ENCODE measurements around the gene ALG12.

ALG12 gene

DNA sequence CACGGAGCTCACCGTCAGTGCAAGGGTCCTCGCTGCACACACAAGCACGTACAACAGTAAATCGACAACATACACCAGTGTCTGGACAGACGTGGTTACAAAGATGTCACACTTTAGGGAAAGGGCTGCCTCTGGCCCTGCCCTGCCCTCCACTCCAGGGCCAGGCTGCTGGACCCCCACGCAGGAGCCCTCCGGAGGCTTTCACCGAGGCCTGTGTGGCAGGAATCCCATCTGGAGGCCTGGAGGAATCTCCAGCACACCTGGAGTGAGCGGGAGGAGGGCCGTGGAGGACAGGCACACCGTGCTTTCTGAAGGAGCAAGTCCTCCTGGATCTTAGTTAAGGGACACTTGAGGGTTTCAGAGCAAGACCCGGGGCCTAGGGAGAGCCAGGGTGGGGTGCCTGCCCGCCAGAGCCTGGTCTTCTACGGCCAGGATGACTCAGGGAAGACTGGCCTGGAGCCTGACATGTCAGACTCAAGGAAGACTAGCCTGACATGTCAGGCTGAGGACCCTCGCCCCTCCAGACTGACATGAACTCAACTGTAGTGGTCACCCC lies 40.2 kb upstream of the ALG12 start:
- DNase-seq (ENCODE audit: low read depth in 4 of 4, low spot score in 1 of 4), result no peak

DNA sequence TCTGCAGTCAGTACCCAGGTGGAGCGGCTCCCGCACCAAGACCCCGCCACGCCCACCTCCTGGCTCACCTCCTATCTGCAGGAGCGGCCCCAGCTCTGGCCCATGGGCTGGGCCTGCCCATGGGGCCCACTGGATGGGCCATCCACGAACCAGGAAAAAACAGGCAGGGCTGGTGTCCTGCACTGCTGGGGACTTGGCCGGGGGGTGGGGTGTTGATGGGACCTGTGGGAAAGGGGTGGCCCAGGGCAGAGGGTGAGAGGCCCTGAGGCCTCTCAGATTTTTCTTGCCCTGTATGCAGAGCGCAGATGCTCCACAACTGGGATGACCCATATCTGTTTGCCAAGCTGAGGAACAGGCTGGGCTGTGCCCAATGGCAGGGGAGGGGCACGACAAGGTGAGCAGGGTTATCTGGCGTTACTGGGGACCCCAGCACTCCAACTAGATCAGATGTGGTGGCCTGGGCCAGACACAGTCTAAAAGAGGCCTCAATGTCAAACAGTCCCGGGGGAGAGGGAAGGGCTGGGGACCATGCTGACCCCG lies 39.7 kb upstream of the ALG12 start:
- no peak for DNase-seq (ENCODE audit: low read depth in 4 of 4, low spot score in 1 of 4)

DNA sequence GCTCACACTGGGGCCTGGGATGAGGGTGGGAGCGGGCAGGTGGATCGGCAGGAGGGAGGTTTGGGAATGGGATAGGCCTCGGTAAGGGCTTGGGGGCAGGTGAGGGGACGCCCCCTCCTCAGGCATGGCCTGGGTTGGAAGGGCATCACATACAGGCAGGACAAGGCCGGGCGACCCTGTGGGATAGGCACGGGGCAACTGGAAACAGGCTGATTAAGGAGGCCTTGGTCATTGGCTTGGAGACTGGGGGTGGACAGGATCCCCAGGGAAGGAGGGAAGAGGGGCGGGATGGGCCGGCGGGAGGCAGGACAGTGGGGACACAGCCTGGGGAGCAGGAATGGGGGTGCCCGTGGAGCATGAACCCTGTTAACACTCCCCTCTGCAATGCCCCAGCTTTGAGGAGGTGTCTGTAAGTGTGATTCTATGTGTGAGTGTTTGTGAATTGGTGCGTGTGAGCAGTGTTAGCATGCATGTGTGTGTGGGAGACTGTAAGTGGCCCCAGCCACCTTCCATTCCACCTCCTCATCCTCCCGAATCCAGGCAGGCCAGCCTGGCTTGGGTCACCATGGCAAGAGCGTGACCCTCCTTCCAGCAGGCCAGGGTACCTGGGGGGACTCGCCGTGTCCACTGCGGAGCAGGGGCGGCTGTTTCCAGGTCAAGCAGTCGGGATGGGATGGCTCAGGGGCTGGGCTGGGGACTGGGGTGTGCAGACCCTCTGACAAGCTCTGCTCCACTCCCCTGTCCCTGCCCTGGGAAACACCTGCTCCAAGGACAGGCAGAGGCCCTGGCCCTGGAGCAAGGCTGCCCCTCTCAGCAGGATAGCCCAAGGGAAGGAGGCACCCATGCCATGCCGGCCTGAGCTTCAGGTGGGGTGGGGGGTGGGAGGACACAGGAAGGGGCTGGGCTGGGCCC lies 38.9 kb upstream of the ALG12 start:
- DNase-seq (ENCODE audit: low read depth in 4 of 4, low spot score in 1 of 4), result no peak

DNA sequence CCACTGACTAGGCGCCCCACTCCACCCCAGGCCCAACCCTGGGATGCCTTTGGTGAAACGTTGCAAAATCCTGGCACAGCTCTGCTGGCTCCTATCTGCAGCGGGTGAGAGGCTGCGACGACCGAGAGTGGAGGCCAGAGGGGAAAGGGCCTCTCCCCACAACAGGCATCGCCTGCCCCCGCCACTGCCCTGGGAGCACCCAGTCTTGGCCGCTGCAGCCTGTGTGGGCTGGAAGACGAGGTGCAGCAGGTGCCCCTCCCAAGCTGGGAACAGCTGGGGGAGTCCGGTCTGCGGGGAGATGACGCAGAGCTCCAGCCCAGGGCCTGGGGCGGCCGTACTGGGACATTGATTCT lies 38.2 kb upstream of the ALG12 start:
- DNase-seq (ENCODE audit: low read depth in 4 of 4, low spot score in 1 of 4), result no peak

DNA sequence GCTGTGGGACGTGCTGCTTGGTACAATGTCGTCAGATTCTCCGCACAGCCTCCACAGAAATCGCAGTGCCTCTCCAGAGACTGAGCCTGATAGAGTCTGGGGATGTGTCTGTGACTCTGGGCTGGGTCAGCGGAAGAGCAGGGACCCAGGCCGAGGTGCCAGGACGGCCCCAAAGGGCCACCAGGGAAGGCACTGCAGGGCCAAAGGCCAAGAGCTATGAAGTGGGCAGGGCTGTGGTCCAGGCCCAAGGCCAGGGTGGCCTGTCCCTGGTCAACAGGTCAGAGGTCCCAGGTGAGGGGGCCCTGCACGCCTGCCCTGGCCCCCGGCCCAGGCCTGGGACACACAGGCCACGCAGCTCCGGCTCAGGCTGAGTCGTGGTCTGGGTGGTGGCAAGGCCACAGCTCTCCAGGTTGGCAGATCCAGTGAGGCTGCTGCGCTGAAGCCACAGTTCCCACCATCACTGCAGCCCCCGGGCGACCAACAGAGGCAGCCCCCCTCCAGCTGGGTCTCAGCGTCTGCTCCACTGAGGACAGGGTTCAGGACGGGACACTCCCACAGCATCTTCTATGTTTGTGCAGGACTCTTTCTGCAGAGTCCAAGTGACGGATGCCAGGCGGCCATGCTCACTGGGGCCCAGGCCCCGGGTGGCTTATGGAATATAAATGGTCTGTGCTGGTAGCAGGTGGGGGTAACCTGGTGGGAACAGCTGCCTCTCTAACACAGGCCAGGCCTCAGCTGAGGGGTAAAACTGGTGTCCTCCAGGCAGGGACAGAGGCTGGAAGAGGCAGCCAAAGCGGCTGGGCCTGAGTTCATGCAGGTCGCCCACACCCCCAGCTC lies 37.6 kb upstream of the ALG12 start:
- no peak for DNase-seq (ENCODE audit: low read depth in 4 of 4, low spot score in 1 of 4)

DNA sequence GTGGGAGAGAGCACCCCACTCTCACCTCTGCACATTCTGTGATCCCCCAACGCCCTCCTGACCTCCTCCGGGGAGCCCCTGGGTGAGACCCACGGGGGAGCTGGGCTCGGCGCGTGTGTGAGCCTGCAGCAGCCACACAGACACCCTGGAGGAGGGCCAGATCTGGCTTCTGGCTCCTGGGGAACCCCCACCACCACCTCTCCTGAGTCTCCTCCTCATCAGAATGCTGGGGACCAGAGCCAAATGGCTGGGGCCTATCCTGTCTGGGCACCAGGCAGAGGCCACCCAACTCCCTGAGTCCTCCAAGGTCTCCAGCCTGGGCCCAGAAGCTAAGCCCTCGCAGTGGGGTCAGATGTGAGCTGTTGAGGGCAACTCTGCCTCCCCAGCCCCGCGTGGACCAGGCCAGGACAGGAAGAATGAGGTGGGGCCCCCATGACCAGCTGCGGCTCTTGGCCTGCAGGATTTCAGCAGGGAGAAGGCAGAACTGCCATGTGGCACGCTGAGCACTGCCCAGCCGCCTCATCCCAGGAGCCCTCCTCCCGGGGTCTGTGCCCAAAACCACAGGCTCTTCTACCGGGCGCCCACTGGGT lies 36.8 kb upstream of the ALG12 start:
- DNase-seq (ENCODE audit: low read depth in 4 of 4, low spot score in 1 of 4), result no peak

DNA sequence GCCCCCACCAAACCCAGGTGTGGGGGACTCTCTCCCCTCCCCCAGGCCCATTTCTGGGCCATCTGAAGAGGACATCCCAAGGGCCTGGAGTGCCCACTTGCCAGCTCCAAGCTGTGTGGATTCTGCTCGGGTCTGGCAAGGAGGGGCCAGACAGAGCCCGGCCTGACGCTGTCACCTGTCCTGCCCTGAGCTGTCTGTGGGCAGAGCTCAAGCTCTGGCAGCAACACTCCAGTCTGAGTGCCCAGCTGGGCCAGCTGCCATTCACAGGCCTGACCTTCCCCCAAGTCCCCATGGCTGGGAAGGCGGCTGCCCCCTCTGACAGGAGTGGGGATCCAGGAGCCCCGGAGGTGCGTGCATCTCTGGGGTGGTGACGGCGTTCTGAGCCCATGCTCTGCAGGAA lies 36.1 kb upstream of the ALG12 start:
- DNase-seq (ENCODE audit: low read depth in 4 of 4, low spot score in 1 of 4), result no peak

DNA sequence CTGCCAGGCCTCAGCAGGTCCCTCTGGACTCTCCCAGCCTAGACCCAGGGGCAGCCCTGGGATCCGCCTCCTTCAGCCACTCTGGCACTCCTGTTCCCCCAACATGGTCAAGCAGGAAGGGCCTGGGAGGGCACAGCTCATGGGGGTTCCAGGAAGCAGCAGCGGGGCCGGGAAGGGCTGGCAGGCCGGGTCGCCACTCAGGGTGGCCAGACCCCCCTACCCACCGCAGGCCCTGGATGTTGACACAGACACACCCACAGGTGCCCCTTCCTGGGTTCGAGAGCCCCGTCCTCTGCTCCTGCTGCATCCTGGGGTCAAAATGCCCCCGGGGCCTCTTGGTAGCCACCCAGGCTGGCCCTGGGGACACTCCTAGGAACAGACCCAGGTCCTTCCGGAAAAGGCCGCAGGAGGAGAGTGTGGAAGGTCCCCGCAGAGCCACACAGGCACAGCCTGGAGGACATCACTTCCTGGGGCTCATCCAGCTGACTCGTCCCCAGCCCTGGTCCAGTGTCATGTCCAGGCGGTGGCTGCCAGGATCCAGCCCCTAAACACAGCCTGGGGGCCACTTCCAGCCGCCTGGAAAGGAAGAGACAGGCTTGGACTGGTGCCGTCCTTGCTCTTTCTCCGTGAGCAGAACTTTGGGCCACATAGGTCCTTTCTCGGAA lies 35.6 kb upstream of the ALG12 start:
- DNase-seq (ENCODE audit: low read depth in 4 of 4, low spot score in 1 of 4), result no peak

DNA sequence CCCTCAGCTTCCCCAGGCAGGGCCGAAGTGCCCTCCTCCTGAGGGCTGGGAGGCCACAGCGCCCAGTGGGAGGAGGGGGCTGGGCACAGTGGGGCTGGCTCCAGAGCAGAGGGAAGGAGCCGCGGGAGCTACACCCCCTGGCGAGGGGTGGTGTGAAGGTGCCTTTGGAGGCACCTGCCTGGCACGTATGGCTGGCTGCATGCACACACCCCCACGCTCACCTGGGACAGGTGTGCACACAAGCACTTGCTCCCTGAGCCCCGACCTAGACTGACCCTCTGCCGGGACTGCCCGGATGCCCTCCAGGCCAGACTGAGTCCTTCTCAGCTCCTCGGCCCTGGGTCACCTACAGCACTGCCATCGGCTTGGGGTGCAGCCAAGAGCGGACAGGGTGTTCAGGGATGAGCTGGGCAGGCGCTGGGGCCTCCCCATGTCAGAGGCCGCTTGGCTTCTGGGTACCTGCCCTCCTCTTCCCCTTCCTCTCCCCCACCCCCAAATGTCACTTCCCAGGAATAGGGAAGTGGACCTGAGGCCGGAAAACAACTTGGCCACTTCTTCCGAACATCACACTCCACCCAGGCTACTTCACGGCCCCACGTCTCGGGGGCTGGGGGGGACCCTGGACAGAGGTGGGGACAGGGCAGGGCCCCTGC lies 34.9 kb upstream of the ALG12 start:
- no peak for DNase-seq (ENCODE audit: low read depth in 4 of 4, low spot score in 1 of 4)

DNA sequence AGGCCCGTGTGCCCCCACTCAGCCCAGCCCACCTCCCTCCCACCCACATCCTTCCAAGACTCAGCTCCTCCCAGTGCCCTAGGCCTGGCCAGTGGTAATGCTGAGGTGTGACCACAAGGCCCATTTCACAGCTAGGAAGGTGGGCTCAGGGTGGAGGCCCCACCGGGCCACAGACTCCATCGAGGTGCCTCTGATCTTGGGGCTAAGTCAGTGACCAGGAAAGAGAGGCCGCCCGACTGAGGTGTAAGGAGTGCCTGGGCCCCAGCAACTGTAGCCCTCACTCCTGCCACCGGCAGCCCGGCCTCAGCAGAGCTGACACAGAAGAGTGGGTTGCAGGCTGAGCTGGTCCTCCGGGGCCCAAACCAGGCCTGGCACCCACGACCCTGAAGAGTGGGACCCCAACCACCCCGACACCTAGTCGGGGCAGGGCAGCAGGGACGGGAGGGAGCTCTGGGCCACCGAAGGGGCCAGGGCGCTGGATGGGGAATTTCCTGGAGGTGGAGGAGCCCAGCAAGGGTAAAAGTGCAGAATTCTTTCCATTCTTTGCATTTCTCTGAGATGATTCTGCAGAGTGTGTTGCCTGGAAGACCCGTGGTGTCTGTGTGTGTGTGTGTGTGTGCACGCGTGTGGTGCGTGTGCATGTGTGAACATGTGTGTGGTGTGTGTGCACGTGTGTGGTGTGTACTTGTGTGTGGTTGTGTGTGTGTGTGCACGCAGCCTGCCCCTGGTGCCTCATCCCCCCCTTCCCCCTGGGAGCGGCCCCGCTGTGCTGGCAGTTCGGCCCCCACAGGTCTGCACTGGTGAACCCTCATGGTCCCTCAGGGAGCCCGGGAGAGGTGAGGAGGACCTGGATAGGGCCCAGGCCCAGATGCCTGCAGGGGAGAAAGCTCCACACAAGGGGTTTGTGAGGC lies 34.0 kb upstream of the ALG12 start:
- no peak for DNase-seq (ENCODE audit: low read depth in 4 of 4, low spot score in 1 of 4)

DNA sequence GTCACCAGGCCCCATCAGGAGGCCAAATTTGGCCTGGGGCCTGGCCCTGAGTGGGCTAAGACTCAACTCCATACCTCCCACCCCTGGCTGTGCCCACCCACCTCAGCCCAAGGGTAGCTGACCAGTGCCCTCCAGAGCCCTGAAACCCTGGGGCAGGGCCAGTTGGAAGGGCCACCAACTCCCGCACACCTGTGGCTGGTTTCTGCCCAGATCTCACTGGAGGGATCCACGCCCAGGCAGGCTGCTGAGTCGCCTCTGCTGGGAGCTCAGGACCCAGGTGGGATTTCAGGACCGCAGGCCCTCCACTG lies 33.4 kb upstream of the ALG12 start:
- DNase-seq (ENCODE audit: low read depth in 4 of 4, low spot score in 1 of 4), result no peak

DNA sequence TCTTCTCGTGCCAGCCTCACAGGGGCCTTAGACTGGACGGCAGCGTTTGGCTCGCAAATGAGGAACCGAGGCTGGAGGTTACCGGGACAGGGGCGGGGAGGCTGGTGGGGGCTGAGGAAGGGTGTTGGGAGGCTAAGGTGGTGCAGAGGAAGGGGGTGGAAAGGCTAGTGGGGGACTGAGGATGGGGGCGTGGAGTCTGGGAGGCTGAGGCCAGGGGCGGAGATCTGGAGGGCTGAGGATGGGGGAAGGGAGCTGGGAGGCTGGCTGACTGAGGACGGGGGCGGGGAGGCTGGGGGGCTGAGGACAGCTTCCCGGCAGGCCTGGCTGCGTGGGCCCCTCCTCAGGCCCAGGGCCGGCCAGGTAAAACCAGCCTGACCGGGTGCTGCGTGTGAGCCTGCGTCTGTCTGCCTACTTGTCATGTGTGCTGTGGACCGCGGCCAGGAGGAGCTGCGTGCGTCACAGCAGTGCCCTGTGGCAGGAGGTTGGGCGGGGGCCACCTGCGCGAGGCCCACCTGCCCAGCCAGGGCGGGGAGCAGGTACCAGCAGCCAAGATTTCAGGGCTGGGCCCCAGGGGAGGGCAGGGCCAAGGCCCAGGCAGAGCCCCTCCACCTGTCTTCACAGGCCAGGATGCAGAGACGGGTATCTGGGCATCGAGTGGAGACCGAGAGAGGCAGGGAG lies 32.9 kb upstream of the ALG12 start:
- DNase-seq (ENCODE audit: low read depth in 4 of 4, low spot score in 1 of 4), result peak in 1 of 4 experiments; percentile 40

DNA sequence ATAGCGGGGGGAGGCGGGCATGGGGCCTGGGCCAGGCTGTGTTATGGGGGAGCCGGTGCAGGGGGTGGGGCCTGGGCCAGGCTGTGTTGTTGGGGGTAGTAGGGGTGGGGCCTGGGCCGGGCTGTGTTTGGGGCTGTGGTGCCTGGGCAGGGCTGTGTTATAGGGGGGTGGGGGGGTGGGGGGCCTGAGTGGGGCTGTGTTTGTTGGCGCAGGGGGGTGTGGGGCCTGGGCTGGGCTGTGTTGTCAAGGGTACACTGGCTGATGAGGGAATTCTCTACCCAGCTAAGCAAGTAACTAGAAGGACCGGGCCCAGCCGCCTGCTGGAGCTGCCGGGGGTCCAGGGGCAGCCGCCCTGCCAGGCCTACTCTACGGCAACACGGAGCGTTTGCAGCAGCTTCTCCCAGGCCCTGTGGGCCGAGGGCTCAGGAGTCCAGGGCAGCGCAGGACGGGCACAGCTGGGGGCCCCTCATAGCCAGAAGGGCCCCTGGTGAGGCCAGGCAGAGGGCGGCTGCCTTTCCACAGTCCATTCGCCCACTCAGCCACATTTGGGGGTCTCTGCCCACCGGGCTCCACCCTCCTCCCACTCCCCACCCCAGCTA lies 32.3 kb upstream of the ALG12 start:
- DNase-seq (ENCODE audit: low read depth in 4 of 4, low spot score in 1 of 4), result no peak

DNA sequence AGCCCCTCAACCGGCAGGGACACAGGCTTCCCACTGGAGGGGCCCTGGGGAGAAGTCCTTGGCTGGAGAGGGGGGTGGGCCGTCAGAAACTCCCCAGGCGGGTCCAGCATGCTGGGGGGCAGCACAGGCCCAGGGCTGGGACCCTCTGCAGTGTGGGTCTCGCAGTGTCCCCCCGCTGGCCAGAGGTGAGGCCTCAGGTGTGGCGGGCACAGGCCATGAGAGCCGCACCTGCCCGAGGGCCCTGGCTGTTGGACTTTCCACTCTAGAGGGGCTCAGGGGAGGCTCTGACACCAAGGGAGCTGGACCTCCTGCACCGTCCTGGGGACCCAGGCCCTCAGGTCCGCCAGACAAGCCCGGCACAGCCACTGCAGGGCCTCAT lies 31.7 kb upstream of the ALG12 start:
- DNase-seq (ENCODE audit: low read depth in 4 of 4, low spot score in 1 of 4), result no peak

DNA sequence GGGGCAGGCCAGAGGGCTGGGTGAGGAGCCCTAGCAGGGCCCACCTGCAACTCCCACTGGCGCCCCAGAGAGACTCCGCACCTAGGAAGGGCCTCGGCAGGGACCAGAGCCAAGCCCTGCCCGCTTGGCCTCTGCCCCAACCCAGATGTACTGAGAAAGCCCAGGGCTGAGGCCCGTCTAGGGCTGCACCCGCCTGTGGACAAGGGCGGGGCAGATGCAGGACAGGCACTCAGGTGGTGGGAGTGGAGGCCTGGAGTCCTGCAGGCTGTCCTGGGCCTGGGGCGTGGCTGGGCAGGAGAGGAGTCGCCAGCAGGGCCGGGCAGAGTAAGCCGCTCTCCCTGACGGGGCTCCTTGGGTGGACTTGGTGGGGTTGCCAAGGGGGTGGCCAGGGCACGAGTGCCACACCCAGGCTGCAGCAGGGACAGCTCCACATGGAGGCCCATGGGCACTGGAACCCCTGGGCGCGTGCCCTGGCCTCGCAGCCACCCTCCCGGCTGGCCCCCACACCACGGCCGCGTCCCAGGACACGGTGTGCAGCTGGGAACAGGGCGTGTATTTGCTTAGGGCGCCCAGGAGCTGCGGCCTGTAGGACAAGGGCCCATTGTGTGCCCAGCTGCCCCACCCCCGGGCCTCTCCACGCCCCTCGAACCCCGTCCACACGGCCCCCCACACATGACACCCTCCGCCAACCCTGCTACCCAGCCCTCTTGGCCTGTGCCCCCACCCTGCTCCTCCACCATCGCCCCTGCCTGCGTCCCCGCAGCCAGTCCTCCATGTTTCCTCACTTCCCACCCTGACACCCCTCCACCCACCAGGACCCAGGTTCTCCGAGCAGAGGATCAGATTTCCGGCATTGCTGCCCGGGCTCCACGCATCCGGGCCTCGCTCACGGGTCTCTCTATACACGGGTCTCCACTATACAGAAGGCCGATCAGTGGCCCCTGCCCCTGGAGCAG lies 31.0 kb upstream of the ALG12 start:
- no peak for DNase-seq (ENCODE audit: low read depth in 4 of 4, low spot score in 1 of 4)

DNA sequence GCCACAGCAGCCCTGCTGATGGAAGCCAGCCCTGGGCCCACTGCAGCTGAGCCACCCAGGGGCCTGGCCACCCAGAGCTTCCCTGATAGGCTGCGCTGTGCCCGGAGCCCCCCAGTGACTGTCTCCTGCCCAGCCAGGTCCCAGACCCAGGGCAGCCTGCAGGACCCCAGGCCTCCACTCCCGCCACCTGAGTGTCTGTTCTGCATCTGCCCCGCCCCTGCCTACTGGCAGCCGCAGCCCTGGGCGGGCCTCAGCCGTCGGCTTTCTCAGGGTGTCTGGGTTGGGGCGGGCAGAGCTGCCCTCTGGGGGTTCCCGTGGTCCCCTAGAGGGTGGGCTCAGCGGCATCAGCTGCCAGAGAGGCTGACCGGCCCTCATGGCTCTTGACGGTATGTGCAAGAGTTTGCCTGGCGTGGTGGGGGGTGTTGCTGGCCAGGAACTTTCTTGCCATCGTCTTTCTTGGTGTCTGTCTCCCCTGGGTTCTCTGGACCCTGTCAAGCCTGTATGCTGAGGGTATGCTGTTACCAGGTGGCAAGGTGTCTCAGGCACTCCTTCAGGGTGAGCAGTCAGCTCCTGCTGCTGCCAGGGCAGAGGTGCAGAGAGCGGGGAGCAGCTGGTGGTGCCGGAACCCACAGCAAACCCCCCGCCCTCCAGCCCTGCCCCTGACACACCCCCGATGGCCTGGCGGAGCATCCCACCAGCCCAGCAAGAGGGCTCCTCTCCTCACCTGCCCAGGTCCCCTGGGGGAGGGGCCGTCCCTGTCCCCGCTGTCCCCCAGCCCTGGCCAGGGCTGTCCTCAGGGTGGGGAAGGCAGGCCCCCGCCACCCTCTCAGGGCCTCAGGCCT lies 30.1 kb upstream of the ALG12 start:
- DNase-seq (ENCODE audit: low read depth in 4 of 4, low spot score in 1 of 4), result no peak

DNA sequence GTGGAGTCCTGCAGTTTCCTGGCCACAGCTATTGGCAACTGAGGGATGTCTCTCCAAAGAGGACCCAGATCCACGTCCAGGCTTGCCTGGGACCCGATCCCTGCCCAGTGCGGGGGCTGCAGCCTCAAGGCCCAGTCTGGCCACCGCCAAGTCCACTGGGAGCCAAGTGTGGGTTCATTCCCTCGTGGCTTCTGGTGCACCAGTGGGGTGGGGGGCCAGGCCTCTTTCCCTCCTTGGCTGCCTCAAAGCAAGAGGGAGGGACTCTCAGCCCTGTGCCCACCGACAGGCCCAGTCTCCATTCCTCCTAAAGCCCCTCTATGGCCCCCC lies 29.0 kb upstream of the ALG12 start:
- DNase-seq (ENCODE audit: low read depth in 4 of 4, low spot score in 1 of 4), result no peak

Measured in stimulated activated CD4-positive, alpha-beta T cell treated with anti-CD3 and anti-CD28 coated beads, Interleukin-1b, Interleukin-23, amount 100 ng/mL, for 24 hours (primary cell).